GM18858 (cell line): ENCODE measurements around the gene CAPNS1.

ENCODE experiments used
- ATAC-seq: cut with Tn5 transposase; IDR thresholded peaks from one replicate; pipeline ENCODE4 v1.9.1; 2021; ENCODE audit not compliant: unreplicated experiment

The CAPNS1 gene

DNA sequence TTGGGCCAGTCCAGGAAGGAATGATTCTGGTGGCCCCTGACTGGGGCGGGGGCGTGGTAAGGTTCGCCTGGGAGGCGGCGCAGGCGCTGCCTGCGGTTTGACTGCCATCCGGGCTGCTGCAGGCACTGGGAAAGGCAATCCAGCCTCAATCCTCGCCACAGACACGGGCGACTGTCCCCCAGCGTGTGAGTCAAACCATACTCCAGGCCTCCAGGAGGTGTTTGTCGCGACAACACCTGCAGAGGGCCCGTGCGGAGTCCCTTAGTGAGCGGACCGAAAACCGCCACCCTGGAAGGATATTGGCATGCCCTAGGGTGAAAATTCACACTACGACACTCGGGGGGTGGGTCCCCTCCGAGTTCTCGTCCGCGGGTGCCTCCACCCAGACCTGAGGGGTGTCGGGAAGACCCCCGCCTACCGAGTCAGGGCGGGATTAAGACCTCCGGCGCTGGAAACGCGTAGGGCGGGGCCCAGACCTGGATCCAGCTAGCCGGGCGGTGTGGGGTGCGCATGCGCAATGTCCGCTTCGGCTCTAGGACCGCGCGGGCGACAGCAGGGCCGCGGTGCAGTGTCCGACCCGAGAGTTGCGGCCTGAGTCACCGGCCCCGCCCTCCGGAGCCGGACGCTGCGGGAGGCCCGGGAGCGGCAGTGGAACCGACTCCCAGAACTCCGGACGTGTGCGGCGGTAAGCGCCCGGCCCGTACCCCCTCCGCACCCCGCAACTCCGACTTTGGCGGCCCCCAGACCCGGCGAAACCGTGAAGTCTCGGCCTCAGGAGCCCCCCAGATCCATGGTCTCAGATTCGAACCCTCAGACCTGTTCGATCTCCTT lies at the start of gene CAPNS1:
CAPNS1 (plus strand) TSS at position 594 of the 831 bp plus-strand sequence. CDS start 946 bp downstream, outside the sequence.
- ATAC-seq, result peak; percentile 69

DNA sequence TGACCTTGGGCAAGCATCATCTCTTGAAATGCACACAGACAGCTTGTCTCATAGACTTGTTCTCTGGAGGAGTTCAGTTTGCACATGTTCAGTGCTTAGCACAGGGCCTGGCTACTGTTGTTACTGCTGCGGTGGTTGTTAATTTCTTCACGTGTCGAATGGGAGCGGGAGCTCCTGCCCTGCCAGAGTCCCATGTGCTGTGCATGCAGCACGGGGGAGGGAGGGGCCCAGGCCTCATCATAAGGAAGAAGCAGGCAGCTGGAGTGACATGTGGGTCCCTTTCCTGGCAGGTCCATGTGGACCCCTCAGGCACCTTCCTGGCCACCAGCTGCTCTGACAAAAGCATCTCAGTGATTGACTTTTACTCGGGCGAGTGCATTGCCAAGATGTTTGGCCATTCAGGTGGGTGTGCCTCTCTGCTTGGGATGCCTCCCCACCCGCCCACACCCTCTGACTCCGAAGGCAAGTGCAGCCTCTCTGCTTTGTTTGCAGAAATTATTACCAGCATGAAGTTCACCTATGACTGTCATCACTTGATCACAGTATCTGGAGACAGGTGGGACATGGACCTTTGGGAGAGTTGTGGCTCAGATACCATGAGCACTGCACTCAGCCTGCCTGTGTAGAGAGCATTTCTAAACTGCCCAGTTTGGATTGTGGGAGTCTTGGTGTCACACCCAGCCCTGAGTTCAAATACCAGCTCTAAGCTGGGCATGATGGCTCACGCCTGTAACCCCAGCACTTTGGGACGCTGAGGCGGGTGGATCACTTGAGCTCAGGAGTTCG lies 48.8 kb upstream of the CAPNS1 start:
- ATAC-seq, result no peak

DNA sequence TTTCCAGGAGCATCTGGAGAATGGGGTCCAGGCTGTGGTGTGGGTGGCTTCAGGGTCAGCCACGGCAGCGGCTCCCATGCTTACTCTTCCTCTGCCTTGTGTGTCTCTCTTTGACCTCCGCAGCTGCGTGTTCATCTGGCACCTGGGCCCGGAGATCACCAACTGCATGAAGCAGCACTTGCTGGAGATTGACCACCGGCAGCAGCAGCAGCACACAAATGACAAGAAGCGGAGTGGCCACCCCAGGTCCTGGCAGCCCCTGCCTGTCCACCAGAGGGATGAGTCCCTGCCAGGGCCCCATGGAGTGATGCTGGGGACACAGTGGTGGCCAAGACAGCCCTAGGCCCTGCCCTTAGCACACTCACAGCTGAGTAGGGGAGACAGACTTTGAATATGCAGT lies 47.3 kb upstream of the CAPNS1 start:
- no peak for ATAC-seq

DNA sequence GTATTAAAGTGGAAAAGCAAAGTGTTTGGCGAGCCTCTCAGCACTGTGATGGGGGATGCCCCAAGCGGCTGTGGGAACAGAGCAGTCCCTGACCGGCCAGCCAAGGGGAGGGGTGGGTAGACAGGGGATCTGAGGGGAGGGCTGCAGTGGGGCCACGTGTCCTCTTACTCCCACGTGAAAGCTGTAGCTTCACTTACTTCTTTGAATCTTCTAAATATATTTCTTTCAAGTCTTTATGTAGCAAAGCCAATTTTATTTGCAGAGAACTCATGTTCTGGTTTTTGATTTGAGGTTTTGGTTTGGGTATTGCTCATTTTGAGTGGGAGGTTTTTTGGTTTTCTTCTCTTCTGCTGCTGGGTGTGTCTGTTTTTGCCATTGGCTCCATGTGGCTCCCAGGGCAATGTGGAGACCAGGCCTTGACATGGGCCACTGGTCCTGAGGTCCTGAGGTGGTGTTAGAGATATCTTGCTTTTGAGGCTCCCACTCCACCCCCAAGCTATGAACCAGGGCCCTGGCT lies 46.7 kb upstream of the CAPNS1 start:
- ATAC-seq, result no peak

DNA sequence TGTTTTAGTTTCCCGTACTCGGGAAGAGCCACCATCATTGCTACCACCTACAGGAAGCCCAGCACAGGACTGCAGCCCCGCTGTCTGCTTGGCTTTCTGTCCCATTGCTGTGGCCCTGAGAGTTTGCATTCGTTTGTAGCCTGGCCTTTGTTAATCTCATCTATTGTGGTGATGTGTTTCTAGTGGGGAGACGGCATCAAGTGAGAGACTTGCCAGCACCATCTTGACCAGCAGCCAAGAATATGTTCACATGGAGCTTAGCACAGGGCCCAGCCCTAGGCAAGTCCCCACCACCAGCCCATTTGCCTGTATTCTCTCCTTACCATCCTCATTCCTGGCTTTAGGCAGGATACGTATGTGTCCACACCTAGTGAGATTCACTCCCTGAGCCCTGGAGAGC lies 46.2 kb upstream of the CAPNS1 start:
- ATAC-seq, result no peak

DNA sequence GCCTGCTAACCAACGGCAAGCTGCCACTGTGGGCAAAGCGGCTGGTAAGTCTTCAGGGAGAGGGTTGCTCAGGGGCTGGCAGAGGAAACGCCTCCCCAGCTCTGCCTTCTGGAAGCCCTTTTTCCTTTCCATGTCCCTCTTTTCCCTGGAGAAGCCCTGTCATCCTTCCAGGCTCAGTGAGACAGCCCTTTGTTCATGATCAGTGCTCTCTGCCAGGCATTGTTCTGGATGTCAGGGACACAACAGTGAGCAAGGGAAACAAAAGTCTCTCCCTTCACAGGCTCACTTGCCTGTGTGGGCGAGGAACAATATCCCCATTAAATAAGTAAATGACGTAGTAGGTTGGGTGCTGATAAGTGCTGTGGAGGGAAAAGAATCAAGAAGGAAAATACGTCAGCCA lies 42.8 kb upstream of the CAPNS1 start:
- no peak for ATAC-seq

DNA sequence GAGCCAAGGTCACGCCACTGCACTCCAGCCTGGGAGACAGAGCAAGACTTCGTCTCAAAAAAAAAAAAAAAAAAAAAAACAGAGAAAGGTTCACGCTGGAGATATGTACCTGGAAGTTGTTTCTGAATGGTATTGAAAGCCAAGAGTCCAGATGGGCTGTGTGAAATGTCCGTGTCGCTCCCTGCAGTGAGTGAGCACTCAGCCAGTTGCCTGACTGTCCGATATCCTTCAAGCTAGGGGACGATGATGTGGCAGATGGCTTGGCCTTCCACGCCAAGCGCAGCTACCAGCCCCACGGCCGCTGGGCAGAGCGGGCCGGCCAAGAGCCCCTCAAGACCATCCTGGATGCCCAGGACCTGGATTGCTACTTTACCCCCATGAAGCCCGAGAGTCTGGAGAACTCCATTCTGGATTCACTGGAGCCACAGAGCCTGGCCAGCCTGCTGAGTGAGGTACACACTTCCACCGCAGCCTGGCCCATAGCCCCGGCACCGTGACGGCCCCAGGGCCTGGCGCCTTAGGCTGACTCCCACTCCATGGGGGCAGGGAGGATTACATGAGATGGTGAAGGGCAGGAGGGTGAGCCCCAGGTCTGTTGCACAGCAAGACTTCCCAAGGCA lies 40.6 kb upstream of the CAPNS1 start:
- no peak for ATAC-seq

DNA sequence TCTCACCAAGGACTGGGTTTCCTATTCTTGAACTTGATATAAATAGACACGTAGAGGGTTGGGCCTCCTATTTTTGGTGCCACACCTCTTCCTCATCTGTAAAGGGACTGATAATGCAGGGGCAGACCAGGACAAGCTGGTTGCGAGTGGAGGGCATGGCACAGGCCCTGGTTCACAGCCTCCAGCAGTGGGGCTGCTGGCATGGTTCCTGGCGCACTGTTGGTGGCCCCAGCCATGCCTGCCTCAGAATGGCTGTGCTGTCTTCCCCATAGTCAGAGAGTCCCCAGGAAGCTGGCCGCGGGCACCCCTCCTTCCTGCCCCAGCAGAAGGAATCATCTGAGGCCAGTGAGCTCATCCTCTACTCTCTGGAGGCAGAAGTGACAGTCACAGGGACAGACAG lies 39.4 kb upstream of the CAPNS1 start:
- no peak for ATAC-seq

DNA sequence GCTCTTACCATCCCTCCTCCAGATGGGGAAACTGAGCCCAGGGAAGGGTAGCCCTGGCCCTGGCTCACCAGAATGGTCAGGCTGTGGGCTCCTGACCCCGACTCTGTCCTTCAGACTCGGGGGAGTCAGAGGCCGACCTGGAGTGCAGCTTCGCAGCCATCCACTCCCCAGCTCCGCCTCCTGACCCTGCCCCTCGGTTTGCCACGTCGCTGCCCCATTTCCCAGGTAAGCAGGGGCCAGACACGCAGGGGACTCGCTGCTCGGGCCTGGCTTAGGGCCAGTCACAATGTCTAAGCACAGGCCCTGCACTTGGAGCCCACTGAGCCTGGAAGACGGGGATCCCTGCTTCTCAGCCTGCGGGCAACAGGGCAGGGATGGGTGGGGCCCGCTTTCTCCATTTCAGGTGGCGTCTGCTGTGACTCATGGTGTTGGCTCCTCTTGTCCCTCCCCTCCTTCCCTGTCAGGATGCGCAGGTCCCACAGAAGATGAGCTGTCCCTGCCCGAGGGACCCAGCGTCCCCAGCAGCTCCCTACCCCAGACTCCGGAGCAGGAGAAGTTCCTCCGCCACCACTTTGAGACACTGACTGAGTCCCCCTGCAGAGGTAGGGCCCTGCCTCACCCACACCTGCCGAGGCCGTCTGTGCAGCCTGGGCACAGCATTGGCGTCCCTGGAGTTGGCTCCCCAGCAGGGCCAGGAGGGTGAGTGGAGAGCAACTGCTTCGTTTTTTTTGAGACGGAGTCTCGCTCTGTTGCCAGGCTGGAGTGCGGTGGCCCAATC lies 38.1 kb upstream of the CAPNS1 start:
- ATAC-seq, result no peak

DNA sequence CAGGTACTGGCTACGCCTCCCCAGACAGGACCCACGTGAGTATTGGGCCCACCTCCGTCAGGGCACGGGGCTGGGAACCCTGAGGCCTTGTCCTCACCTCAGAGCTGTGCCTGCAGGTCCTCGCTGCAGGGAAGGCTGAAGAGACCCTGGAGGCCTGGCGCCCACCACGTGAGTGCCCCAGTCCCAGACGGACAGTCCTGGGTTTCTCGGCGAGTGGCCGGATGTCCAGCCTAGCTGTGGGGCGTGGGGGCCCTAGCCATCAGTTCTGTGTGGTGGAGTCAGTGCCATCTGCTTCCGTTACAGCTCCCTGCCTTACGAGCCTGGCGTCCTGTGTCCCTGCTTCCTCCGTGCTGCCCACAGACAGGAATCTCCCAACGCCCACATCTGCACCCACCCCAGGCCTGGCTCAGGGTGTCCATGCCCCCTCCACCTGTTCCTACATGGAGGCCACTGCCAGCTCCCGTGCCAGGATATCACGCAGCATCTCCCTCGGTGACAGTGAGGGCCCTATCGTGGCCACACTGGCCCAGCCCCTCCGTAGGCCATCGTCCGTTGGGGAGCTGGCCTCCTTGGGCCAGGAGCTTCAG lies 36.7 kb upstream of the CAPNS1 start:
- ATAC-seq, result no peak

DNA sequence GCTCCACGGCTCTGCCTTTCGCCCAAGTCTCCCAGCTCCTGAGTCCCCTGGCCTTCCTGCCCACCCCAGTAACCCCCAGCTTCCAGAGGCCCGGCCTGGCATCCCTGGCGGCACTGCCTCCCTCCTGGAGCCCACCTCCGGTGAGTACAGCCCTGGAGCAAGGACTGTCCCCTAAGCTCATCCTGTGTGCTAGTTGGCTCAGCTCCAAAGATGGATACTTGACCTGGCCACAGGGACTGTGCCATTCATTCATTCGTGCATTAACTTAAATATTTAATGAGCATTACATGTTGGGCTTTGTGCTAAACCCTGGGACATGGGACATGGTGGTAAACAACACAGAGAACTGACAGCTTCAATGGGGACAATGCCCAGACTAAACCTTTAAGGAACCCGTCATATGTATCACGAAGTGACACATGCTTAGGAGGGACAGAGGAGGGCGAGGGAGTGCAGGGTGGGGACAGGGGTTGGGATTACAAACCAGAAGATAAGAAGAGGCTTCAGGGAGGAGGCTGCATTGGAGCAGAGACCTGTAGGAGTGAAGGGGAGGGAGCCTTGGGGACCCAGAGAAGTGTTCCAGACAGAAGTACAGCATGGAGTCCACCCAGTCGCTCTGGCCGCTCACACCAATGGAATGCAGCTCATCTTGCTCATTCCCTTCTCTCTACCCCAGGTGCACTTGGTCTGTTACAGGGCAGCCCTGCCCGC lies 35.9 kb upstream of the CAPNS1 start:
- ATAC-seq, result no peak

DNA sequence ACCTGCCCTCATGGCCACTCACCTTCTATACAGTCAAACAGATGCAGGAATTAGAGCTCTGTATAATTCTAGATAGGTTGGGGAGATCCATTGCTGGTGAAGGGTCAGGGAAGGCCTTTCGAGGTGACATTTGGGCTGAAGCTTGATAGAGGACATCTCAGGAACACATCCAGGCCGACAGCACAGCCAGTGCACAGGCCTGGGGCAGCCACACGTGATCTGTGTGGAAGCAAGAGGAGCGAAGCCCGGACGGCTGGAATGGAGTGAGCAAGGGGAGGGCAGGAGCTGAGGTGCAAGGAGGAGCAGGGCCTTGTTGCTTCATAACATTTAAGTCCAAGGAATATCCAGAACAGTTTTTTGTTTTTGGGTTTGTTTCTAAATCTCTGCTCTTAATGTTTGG lies 33.4 kb upstream of the CAPNS1 start:
- ATAC-seq, result no peak

DNA sequence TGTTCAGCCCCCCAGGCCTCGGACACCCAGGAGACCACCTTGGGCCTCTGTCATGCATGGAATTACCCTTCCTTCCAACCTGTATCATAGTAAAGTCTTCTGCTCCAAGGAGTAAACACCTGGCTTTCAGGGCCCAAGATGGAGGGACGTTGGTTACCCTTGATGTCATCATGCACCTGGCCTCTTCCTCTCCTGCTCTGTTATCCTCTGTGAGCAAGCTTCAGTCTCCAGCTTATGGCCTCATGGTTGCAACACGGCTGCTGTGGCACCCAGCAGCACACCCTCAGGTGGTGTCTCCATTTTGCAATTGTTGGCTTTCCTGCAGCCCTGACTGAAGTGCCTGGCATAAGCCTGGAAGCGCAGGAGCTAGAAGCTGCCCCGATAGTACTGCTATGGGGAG lies 32.9 kb upstream of the CAPNS1 start:
- no peak for ATAC-seq

DNA sequence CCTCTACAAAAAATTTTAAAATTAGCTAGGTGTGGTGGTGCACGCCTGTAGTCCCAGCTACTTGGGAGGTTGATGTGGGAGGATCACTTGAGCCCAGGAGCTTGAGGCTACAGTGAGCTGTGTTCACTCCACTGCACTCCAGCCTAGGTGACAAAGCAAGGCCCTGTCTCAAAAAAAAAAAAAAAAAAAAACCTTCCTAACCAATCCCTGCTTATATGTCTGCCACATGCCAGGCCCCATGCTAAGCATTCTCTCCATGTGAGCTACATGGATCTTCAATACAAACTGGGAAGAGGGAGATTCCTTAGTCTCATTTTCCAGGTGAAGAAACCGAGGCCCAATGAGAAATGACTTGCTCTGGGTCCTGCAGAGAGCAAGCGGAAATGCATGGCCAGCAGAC lies 31.2 kb upstream of the CAPNS1 start:
- ATAC-seq, result no peak

DNA sequence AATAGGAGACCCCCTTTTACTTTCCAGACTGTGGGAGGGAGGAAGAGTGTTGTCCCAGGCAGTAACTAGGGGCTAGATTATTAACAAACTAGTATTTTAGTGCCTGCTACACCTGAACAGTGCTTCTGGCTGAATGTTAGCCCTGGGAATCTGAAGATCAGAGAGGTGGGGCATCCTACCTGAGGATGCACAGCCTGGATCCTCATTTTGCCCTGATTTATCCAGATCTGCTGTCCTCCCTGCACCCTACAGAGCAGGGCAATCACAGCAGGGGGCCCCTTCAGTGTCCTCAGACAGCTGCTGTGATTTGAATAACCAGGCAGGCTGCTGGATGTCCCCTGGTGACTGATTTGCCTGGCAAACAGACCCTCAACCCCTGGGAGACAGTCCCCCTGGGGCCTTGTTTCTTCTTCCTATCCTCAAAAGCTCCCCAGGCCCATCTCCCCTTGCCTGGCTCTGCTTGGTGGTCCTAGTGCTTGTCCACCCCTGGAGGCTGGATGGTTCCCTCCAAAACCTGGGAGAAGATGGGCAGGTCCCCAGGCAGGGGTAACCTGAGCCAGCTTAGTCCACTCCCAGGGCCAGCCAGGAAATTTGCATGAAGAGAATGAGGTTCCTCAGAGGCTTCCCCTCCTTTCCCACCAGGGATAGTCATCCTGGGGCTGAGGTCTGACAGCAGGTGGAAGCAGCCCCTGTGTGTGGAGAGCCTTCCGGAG lies 29.2 kb upstream of the CAPNS1 start, which contains the start of gene OVOL3:
OVOL3 (plus strand) TSS at position 657 of the 713 bp plus-strand sequence. CDS start 60 bp downstream, outside the sequence.
- ATAC-seq, result no peak

DNA sequence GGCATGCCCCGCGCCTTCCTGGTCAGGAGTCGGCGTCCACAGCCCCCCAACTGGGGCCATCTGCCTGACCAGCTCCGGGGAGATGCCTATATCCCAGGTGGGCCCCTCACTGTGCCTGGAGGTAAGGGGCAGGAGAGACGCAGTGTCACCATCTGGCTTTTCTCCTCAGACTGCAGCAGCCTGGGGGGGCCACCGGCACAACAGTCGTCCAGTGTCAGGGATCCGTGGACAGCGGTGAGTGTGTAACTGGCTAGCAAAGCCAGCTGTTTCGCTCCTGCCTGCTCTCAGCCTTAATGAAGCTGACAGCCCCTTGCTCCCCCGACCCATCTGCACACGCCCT lies 28.7 kb upstream of the CAPNS1 start:
- ATAC-seq, result no peak

DNA sequence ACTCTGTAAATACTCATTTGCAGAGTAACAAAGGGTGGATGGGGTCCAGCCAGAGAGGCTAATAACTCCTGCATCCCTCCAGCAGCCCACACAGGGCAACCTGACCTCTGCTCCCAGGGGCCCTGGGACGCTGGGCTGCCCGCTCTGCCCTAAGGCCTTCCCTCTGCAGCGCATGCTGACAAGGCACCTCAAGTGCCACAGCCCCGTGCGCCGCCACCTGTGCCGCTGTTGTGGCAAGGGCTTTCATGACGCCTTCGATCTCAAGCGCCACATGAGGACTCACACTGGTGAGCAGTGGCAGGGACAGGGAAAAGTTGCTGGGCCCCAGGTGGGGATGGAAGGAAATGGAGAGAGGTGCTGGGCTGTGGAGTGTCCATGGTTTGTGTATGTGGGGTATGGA lies 27.2 kb upstream of the CAPNS1 start:
- ATAC-seq, result no peak

DNA sequence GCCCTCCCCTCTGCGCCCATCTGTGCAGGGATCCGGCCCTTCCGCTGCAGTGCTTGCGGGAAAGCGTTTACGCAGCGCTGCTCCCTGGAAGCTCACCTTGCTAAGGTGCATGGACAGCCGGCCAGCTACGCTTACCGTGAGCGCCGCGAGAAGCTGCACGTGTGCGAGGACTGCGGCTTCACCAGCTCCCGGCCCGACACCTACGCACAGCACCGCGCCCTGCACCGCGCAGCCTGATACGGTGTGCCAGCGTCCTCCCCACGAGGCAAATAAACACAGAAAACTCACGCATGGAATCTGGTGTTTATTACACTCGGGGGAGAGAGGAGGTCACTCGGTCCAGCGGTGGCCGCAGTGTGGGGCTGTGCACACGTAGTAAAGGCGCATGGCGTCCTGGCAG lies 26.4 kb upstream of the CAPNS1 start:
- ATAC-seq, result no peak
